Nephron progenitor cell (in vitro differentiated cells): ENCODE measurements around the gene EDEM1.
A peak's percentile ranks its signal among the peaks of the same experiment; 100 is the strongest.
"Not testable (repeated sequence)": the region's sequence is repeated elsewhere in the genome, so short reads cannot be mapped to it uniquely, and the experiment has no call there.

Experiments
- DNase-seq: peaks from one replicate; pipeline ENCODE4 v3.0.0; 2021
- H3K27ac Mint-ChIP-seq: 2 replicates; pipeline ENCODE4 v1.8.0; 2021; ENCODE audit warnings: mild to moderate bottlenecking, moderate library complexity, mixed read lengths
- H3K27me3 Mint-ChIP-seq: 2 replicates; pipeline ENCODE4 v1.8.0; 2021; ENCODE audit warnings: mild to moderate bottlenecking, low read depth, mixed read lengths; ENCODE audit not compliant: poor library complexity
- H3K36me3 Mint-ChIP-seq: 2 replicates; pipeline ENCODE4 v1.8.0; 2021; ENCODE audit warnings: low read depth, mixed read lengths
- H3K4me1 Mint-ChIP-seq: 2 replicates; pipeline ENCODE4 v1.8.0; 2021; ENCODE audit warnings: mixed read lengths
- H3K4me3 Mint-ChIP-seq: 2 replicates; pipeline ENCODE4 v1.8.0; 2021; ENCODE audit warnings: mild to moderate bottlenecking, moderate library complexity, mixed read lengths
- H3K9me3 Mint-ChIP-seq: 2 replicates; pipeline ENCODE4 v1.8.0; 2021; ENCODE audit warnings: mild to moderate bottlenecking, moderate library complexity, mixed read lengths
- CTCF ChIP-seq: fragments of 200-600 bp; sonication (generic); IDR thresholded peaks from 2 replicates; pipeline ENCODE4 v1.5.0; 2021; ENCODE audit warnings: antibody characterized with exemption

Gene EDEM1

GRCh38 chr3:5143464-5143863 lies 44.0 kb upstream of the EDEM1 start:
- no peak for TF ChIP-seq CTCF
- peaks cover 90% of the 10 kb centered on the region for H3K36me3 Mint-ChIP-seq
- H3K4me1 Mint-ChIP-seq: no peaks in the 10 kb centered on the region
- no peaks in the 10 kb centered on the region for H3K27me3 Mint-ChIP-seq
- no peak overlapping the region for H3K4me3 Mint-ChIP-seq
- H3K9me3 Mint-ChIP-seq: peaks cover 76% of the 10 kb centered on the region
- DNase-seq: no peak
- no peak overlapping the region for H3K27ac Mint-ChIP-seq

- TF ChIP-seq CTCF: no peak
- DNase-seq: no peak
- Mint-ChIP-seq H3K4me3 (no peak overlapping the region), H3K27me3 (no peaks in the 10 kb centered on the region), H3K9me3 (peaks cover 78% of the 10 kb centered on the region), H3K36me3 (peaks cover 99% of the 10 kb centered on the region), H3K4me1 (peaks cover 2% of the 10 kb centered on the region), H3K27ac (no peak overlapping the region)
These were observed 43.1 kb upstream of the EDEM1 start for GRCh38 chr3:5144316-5144994.

GRCh38 chr3:5145120-5145519 lies 42.4 kb upstream of the EDEM1 start:
- DNase-seq: no peak
- H3K27ac Mint-ChIP-seq: no peak overlapping the region
- peaks cover 98% of the 10 kb centered on the region for H3K36me3 Mint-ChIP-seq
- H3K9me3 Mint-ChIP-seq: peaks cover 84% of the 10 kb centered on the region
- H3K4me1 Mint-ChIP-seq: peaks cover 8% of the 10 kb centered on the region
- no peak for TF ChIP-seq CTCF
- H3K4me3 Mint-ChIP-seq: no peak overlapping the region
- H3K27me3 Mint-ChIP-seq: no peaks in the 10 kb centered on the region

- not testable (repeated sequence) for DNase-seq, H3K4me1 Mint-ChIP-seq, H3K27me3 Mint-ChIP-seq, H3K27ac Mint-ChIP-seq, H3K4me3 Mint-ChIP-seq
- peaks cover 85% of the 10 kb centered on the region for H3K36me3 Mint-ChIP-seq
- peaks cover 73% of the 10 kb centered on the region for H3K9me3 Mint-ChIP-seq
These were observed 40.4 kb upstream of the EDEM1 start for GRCh38 chr3:5147152-5147551.

- peaks cover 8% of the 10 kb centered on the region for H3K4me1 Mint-ChIP-seq
- peaks cover 83% of the 10 kb centered on the region for H3K36me3 Mint-ChIP-seq
- no peak overlapping the region for H3K4me3 Mint-ChIP-seq
- DNase-seq: no peak
- TF ChIP-seq CTCF: no peak
- H3K9me3 Mint-ChIP-seq: peaks cover 68% of the 10 kb centered on the region
- no peaks in the 10 kb centered on the region for H3K27me3 Mint-ChIP-seq
- H3K27ac Mint-ChIP-seq: peak overlapping the region; percentile 62
These were observed 38.1 kb upstream of the EDEM1 start for GRCh38 chr3:5149306-5149880.

GRCh38 chr3:5151586-5151985 lies 35.9 kb upstream of the EDEM1 start:
- Mint-ChIP-seq H3K36me3 (peaks cover 80% of the 10 kb centered on the region), H3K4me3 (no peak overlapping the region), H3K9me3 (peaks cover 65% of the 10 kb centered on the region), H3K4me1 (peaks cover 8% of the 10 kb centered on the region), H3K27ac (no peak overlapping the region), H3K27me3 (no peaks in the 10 kb centered on the region)
- DNase-seq: no peak
- TF ChIP-seq CTCF: no peak
